ENCODE measurements around the gene HEBP2.
"Not testable (repeated sequence)": the region's sequence is repeated elsewhere in the genome, so short reads cannot be mapped to it uniquely, and the experiment has no call there.

Gene HEBP2

DNA sequence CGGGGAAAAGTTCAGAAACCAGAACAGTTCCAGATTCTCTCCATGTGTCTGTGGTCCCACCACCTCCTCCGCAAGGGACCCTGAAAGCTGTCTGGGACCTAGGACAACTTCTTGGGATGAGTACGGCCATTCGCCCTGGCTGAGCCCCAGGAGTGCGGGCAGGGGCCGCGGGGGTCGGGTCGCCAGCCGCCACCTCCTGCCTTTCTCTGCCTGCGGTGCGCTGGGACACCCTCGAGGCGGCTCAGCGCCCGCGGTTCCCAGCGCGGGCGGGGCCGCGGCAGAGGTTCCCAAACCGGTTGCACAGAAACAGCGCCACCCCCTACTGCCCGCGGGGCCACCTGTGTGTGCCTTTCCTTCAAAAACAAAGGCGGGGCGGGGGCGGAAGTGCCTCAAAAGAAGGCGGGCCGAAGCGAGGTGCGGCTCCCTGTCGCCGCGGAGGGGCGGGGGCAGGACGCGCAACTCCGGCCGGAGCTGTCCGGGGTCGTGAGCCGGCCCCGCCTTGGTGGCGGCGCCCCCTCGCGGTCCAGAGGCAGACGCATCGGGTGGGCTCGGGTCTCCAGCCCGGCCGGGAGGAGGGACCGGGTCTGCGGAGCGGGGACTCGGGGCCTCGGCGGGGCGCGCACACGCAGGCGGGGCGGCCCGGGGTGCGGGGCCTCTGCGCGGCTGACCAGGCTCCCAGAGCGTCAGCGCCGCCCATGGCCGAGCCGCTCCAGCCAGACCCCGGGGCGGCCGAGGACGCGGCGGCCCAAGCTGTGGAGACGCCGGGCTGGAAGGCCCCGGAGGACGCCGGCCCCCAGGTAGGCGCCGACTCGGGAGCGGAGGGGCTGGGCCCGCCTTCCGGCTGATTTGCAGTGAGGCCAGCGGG, at the start of gene HEBP2:
Gene HEBP2, plus strand, starts transcription at position 423 of the 865 bp plus-strand sequence. Its CDS starts 273 bp downstream, at position 696.
- Histone ChIP-seq H3K36me3 (ENCODE audit: insufficient read depth, low read length) (peaks cover 2% of the 10 kb centered on the region; the same call in 1 of the 2 replicates), H3K27ac (0 out of 2 replicates have a peak within 1 kb of the TSS, but pooled peaks have one; percentile 45), H3K9ac (ENCODE audit: insufficient read length) (peak within 1 kb of the TSS; percentile 79), H3K4me3 (peak within 1 kb of the TSS; percentile 97), H3K9me3 (ENCODE audit: low read depth, low read length) (no peaks in the 10 kb centered on the region)
- DNase-seq (ENCODE audit: low read depth, low spot score): no peak
- TF ChIP-seq POLR2AphosphoS5 (IDR thresholded peaks at IDR 0.05; ENCODE audit: borderline replicate concordance, low read depth, low read length): peak; percentile 68
- TF ChIP-seq FOXP2 (optimal IDR thresholded peaks at IDR 0.05; ENCODE audit: control extremely low read depth, extremely low read length, insufficient read depth): no peak

- Histone ChIP-seq H3K4me3 (no peak overlapping the region), H3K9ac (ENCODE audit: insufficient read length) (no peak overlapping the region), H3K36me3 (ENCODE audit: insufficient read depth, low read length) (no peaks in the 10 kb centered on the region), H3K9me3 (ENCODE audit: low read depth, low read length) (no peaks in the 10 kb centered on the region), H3K27ac (peak overlapping the region; percentile 39; the same call in 1 of the 2 replicates)
- DNase-seq (ENCODE audit: low read depth, low spot score): no peak
- TF ChIP-seq FOXP2 (optimal IDR thresholded peaks at IDR 0.05; ENCODE audit: control extremely low read depth, extremely low read length, insufficient read depth) (no peak), EZH2 (IDR thresholded peaks at IDR 0.05) (no peak), POLR2AphosphoS5 (IDR thresholded peaks at IDR 0.05; ENCODE audit: borderline replicate concordance, low read depth, low read length) (no peak)
Observed at GRCh38 chr6:138357928-138358327, 46.1 kb upstream of the HEBP2 start.

DNA sequence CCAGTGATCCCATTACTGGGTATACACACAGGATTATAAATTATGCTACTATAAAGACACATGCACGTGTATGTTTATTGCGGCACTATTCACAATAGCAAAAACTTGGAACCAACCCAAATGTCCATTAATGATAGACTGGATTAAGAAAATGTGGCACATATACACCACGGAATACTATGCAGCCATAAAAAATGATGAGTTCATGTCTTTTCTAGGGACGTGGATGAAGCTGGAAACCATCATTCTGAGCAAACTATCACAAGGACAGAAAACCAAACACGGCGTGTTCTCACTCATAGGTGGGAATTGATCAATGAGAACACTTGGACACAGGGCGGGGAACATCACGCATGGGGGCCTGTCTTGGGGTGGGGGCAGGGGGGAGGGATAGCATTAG, 35.3 kb upstream of the HEBP2 start:
- not testable (repeated sequence) for H3K4me3 ChIP-seq; H3K27ac ChIP-seq; H3K36me3 ChIP-seq (ENCODE audit: insufficient read depth, low read length); DNase-seq (ENCODE audit: low read depth, low spot score); H3K9ac ChIP-seq (ENCODE audit: insufficient read length); H3K9me3 ChIP-seq (ENCODE audit: low read depth, low read length)

- no peak for DNase-seq (ENCODE audit: low read depth, low spot score)
- no peak for TF ChIP-seq EZH2 (IDR thresholded peaks at IDR 0.05)
- TF ChIP-seq POLR2AphosphoS5 (IDR thresholded peaks at IDR 0.05; ENCODE audit: borderline replicate concordance, low read depth, low read length): no peak
- no peak for TF ChIP-seq FOXP2 (optimal IDR thresholded peaks at IDR 0.05; ENCODE audit: control extremely low read depth, extremely low read length, insufficient read depth)
- Histone ChIP-seq H3K4me3 (no peak overlapping the region), H3K36me3 (ENCODE audit: insufficient read depth, low read length) (no peaks in the 10 kb centered on the region), H3K9me3 (ENCODE audit: low read depth, low read length) (no peaks in the 10 kb centered on the region), H3K9ac (ENCODE audit: insufficient read length) (no peak overlapping the region), H3K27ac (no peak overlapping the region)
Observed at GRCh38 chr6:138370631-138371451, 33.2 kb upstream of the HEBP2 start.

- DNase-seq (ENCODE audit: low read depth, low spot score): no peak
- no peak overlapping the region for H3K27ac ChIP-seq
- H3K9me3 ChIP-seq (ENCODE audit: low read depth, low read length): no peaks in the 10 kb centered on the region
- H3K4me3 ChIP-seq: no peak overlapping the region
- H3K9ac ChIP-seq (ENCODE audit: insufficient read length): no peak overlapping the region
- no peaks in the 10 kb centered on the region for H3K36me3 ChIP-seq (ENCODE audit: insufficient read depth, low read length)
- TF ChIP-seq POLR2AphosphoS5 (IDR thresholded peaks at IDR 0.05; ENCODE audit: borderline replicate concordance, low read depth, low read length): no peak
- TF ChIP-seq EZH2 (IDR thresholded peaks at IDR 0.05): no peak
- no peak for TF ChIP-seq FOXP2 (optimal IDR thresholded peaks at IDR 0.05; ENCODE audit: control extremely low read depth, extremely low read length, insufficient read depth)
Observed at GRCh38 chr6:138371452-138371711, 32.6 kb upstream of the HEBP2 start.

DNA sequence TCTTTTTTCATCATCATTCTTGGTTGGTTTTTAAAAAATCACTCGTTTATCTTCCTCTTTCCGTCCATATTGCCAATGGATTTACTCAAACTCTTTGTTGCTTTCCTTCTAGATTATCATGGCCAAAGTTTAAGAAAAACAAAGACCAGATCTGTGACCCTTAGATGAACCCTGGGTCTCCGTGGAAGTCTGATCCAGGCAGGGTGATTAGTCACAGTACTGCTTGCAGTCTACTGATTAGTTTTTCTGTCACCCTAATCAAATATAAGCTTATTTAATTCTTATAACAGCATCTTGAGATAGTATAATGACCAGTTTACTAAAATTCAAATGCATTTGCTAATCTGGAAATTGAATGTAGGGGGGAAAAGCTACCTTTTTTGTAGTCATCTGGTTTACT, 32.3 kb upstream of the HEBP2 start:
- Histone ChIP-seq H3K4me3 (no peak overlapping the region), H3K9me3 (ENCODE audit: low read depth, low read length) (no peaks in the 10 kb centered on the region), H3K9ac (ENCODE audit: insufficient read length) (no peak overlapping the region), H3K36me3 (ENCODE audit: insufficient read depth, low read length) (no peaks in the 10 kb centered on the region), H3K27ac (no peak overlapping the region)
- no peak for DNase-seq (ENCODE audit: low read depth, low spot score)
- no peak for TF ChIP-seq POLR2AphosphoS5 (IDR thresholded peaks at IDR 0.05; ENCODE audit: borderline replicate concordance, low read depth, low read length)
- TF ChIP-seq FOXP2 (optimal IDR thresholded peaks at IDR 0.05; ENCODE audit: control extremely low read depth, extremely low read length, insufficient read depth): no peak
- TF ChIP-seq EZH2 (IDR thresholded peaks at IDR 0.05): no peak

DNA sequence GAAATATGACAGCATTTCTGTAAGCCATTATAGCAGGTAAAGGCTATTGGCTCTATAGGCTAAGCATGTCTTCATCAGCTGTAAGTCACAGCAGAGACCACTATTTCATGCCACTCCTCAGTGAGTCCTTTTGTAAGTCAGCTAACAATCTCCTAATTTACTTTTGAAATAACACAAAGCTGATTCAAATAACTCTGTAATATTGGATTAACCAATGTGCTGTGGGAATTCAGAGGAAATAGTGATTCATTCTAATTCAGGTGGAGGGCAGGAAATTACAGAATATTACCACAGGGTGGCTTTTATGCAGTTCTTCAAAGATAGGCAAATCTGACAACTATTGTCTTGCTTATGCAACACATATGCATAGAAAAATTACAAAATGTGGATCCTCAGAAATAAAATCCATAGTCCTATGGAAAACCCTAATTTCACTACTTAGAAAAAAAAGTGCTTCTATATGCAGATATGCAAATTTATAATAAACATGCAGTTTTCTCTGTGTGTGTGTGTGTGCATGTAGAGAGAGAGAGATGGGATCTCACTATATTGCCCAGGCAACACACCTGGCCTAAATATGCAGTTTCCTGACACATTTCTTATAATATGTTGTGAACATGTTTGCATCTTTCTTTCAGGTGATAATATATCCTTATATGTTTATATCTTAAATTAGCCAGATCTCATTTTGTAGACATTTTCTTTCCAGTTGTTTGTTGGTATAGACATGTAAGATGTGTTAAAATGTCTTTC, 31.1 kb upstream of the HEBP2 start:
- no peaks in the 10 kb centered on the region for H3K36me3 ChIP-seq (ENCODE audit: insufficient read depth, low read length)
- no peaks in the 10 kb centered on the region for H3K9me3 ChIP-seq (ENCODE audit: low read depth, low read length)
- DNase-seq (ENCODE audit: low read depth, low spot score): no peak
- TF ChIP-seq FOXP2 (optimal IDR thresholded peaks at IDR 0.05; ENCODE audit: control extremely low read depth, extremely low read length, insufficient read depth) (no peak), POLR2AphosphoS5 (IDR thresholded peaks at IDR 0.05; ENCODE audit: borderline replicate concordance, low read depth, low read length) (no peak), EZH2 (IDR thresholded peaks at IDR 0.05) (no peak)
- H3K27ac ChIP-seq: peak overlapping the region; percentile 12; the same call in 1 of the 2 replicates
- no peak overlapping the region for H3K4me3 ChIP-seq
- no peak overlapping the region for H3K9ac ChIP-seq (ENCODE audit: insufficient read length)

DNA sequence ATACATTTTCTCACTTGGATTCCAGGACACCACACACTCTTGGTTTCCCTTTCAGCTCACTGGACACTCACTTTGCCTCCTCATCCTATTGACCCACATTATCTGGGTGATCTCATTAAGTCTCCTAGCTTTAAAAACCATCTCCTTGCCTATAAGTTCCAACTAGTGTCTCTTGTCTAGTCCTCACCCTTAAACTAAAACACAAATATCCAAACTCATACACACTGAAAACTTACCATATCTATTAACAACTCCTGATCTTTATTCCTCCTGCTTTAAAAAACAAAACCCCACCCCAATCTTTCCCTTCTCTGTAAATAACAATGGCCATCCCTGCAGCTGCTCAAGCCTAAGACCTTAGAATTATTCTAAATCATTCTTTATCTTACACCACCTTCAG, 29.8 kb upstream of the HEBP2 start:
- Histone ChIP-seq H3K27ac (no peak overlapping the region), H3K4me3 (no peak overlapping the region), H3K36me3 (ENCODE audit: insufficient read depth, low read length) (no peaks in the 10 kb centered on the region), H3K9me3 (ENCODE audit: low read depth, low read length) (no peaks in the 10 kb centered on the region), H3K9ac (ENCODE audit: insufficient read length) (no peak overlapping the region)
- DNase-seq (ENCODE audit: low read depth, low spot score): no peak
- no peak for TF ChIP-seq FOXP2 (optimal IDR thresholded peaks at IDR 0.05; ENCODE audit: control extremely low read depth, extremely low read length, insufficient read depth)
- TF ChIP-seq EZH2 (IDR thresholded peaks at IDR 0.05): no peak
- TF ChIP-seq POLR2AphosphoS5 (IDR thresholded peaks at IDR 0.05; ENCODE audit: borderline replicate concordance, low read depth, low read length): no peak

Measured in SK-N-MC (cell line).